GM15510 (cell line): ENCODE measurements around the gene ZFP36L2.

ENCODE experiments used
- POLR2A ChIP-seq: IDR thresholded peaks from 3 replicates; pipeline ENCODE4 v1.6.1; 2011; ENCODE audit warnings: borderline replicate concordance; ENCODE audit not compliant: insufficient read length; ENCODE audit errors: extremely low read depth

The ZFP36L2 gene

GRCh38 chr2:43226558-43226954, at the start of gene ZFP36L2:
ZFP36L2 (minus strand) TSS chr2:43226606; CDS start chr2:43226315, 291 bp downstream.
- TF ChIP-seq POLR2A, result peak; percentile 99

GRCh38 chr2:43274721-43275120, 48.3 kb upstream of the ZFP36L2 start:
- TF ChIP-seq POLR2A, result no peak

- no peak for TF ChIP-seq POLR2A
Measured at GRCh38 chr2:43274055-43274454, 47.6 kb upstream of the ZFP36L2 start.

GRCh38 chr2:43273529-43273928, 47.1 kb upstream of the ZFP36L2 start:
- no peak for TF ChIP-seq POLR2A

- TF ChIP-seq POLR2A, result no peak
Measured at GRCh38 chr2:43270930-43271615, 44.7 kb upstream of the ZFP36L2 start.

- TF ChIP-seq POLR2A, result no peak
Measured at GRCh38 chr2:43270461-43270860, 44.1 kb upstream of the ZFP36L2 start.

GRCh38 chr2:43269706-43270105, 43.3 kb upstream of the ZFP36L2 start:
- TF ChIP-seq POLR2A, result no peak

GRCh38 chr2:43269074-43269572, 42.7 kb upstream of the ZFP36L2 start:
- no peak for TF ChIP-seq POLR2A

GRCh38 chr2:43268066-43268953, 41.9 kb upstream of the ZFP36L2 start:
- no peak for TF ChIP-seq POLR2A

GRCh38 chr2:43267381-43267780, 41.0 kb upstream of the ZFP36L2 start:
- no peak for TF ChIP-seq POLR2A

GRCh38 chr2:43266711-43267111, 40.3 kb upstream of the ZFP36L2 start:
- no peak for TF ChIP-seq POLR2A

GRCh38 chr2:43265421-43265820, 39.0 kb upstream of the ZFP36L2 start:
- TF ChIP-seq POLR2A, result no peak

- TF ChIP-seq POLR2A, result no peak
Measured at GRCh38 chr2:43265001-43265400, 38.6 kb upstream of the ZFP36L2 start.

GRCh38 chr2:43262951-43263350, 36.5 kb upstream of the ZFP36L2 start:
- TF ChIP-seq POLR2A, result no peak

- TF ChIP-seq POLR2A, result no peak
Measured at GRCh38 chr2:43262239-43262638, 35.8 kb upstream of the ZFP36L2 start.
